Transverse colon (tissue), 4 donors: Measurements from ENCODE around the gene TLL2. TPM values are rescaled to one million over a fixed set of nuclear protein-coding genes. Genes with fewer than 3 reads are reported as not detected.

Experiments used
- DNase-seq: peaks from one replicate; pipeline ENCODE4 v3.0.0-alpha.2; 2019
- H3K27ac ChIP-seq, 4 donors: fragments of 200-600 bp; sonication (generic); 2 replicates each; pipeline ENCODE4 v1.5.1; 2016 to 2018; ENCODE audit warnings: inconsistent platforms in 4 of 4
- H3K27me3 ChIP-seq: fragments of 200-600 bp; sonication (generic); 2 replicates; pipeline ENCODE4 v1.5.1; 2017; ENCODE audit warnings: inconsistent platforms
- H3K36me3 ChIP-seq, 4 donors: fragments of 200-600 bp; sonication (generic); 2 replicates each; pipeline ENCODE4 v1.5.1; 2017 to 2019; ENCODE audit warnings: inconsistent platforms in 4 of 4
- H3K4me1 ChIP-seq, 4 donors: fragments of 200-600 bp; sonication (generic); 2 replicates each; pipeline ENCODE4 v1.5.1; 2017 to 2020; ENCODE audit warnings: inconsistent platforms in 4 of 4
- H3K4me3 ChIP-seq, 4 donors: fragments of 200-600 bp; sonication (generic); 1 replicate in 1 of 4; 2 replicates in 3 of 4; pipeline versions ENCODE4 v1.5.1 to v1.6.1; 2017 to 2019; ENCODE audit warnings: inconsistent platforms in 4 of 4
- H3K9me3 ChIP-seq, 2 donors: fragments of 200-600 bp; sonication (generic); 2 replicates each; pipeline ENCODE4 v1.5.1; 2017 to 2019; ENCODE audit warnings: inconsistent platforms in 2 of 2
- EP300 ChIP-seq: sonication (generic); formaldehyde crosslinking; IDR thresholded peaks from one replicate; pipeline ENCODE4 v1.6.1; 2017; ENCODE audit warnings: antibody characterized with exemption, low read depth
- POLR2A ChIP-seq: fragments of 450-650 bp; IDR thresholded peaks from one replicate; pipeline ENCODE4 v1.6.1; 2016; ENCODE audit warnings: antibody characterized with exemption, mild to moderate bottlenecking, moderate library complexity
- POLR2AphosphoS5 ChIP-seq, 3 donors: sonication (generic); formaldehyde crosslinking; IDR thresholded peaks; one replicate each; pipeline ENCODE4 v1.6.1; 2016; ENCODE audit warnings: antibody characterized with exemption in 3 of 3
- WGBS, 2 donors: methylation state at CpG; one replicate each; pipeline ENCODE4 v1.1.5; 2018; ENCODE audit warnings: low coverage in 1 of 2; 5-methylcytosine and 5-hydroxymethylcytosine counted together
- in situ Hi-C, 4 donors: fragments of 200-750 bp; cut with MboI; loops; one replicate each; pipeline versions ENCODE4 v1.15.0 to v1.15.1; 2017; ENCODE audit warnings: low sequenced_read_pairs in 3 of 4, low pct_ligation_motif_present in 1 of 4, low pct_unique_long_range_greater_than_20kb in 1 of 4
- intact Hi-C: fragments of 100-400 bp; cut with DNase I; formaldehyde crosslinking; loops from one replicate; pipeline ENCODE4 v1.15.1; 2023; ENCODE audit warnings: low total_unique reads
- total RNA-seq, 4 donors: library from RNA; depleted of rRNA; stranded (reverse); fragments of >200 nt; gene quantifications; one replicate each; pipeline ENCODE4 v1.1.0, GENCODE V29; 2016
- TF ChIP-seq, protein P1 (sequence below), 5 experiments: fragments of 200-600 bp in 3 of 5; fragments of 450-650 bp in 2 of 5; sonication (generic) in 3 of 5; IDR thresholded peaks; 1 replicate in 2 of 5; 2 replicates in 3 of 5; pipeline ENCODE4 v1.5.1; 2016 to 2017; ENCODE audit warnings: antibody characterized with exemption in 5 of 5, inconsistent platforms in 3 of 5, mild to moderate bottlenecking in 2 of 5, moderate library complexity in 1 of 5

TLL2 gene
- total RNA-seq, 4 donors from 2014 or later: 0.32 to 0.96 TPM; not detected in 2

- intact Hi-C loops: no loop called here
- no peak for TF ChIP-seq EP300
- no peak for TF ChIP-seq POLR2A
- TF ChIP-seq POLR2AphosphoS5 (IDR thresholded peaks at IDR 0.05): no peak
- TF ChIP-seq, protein P1, sequence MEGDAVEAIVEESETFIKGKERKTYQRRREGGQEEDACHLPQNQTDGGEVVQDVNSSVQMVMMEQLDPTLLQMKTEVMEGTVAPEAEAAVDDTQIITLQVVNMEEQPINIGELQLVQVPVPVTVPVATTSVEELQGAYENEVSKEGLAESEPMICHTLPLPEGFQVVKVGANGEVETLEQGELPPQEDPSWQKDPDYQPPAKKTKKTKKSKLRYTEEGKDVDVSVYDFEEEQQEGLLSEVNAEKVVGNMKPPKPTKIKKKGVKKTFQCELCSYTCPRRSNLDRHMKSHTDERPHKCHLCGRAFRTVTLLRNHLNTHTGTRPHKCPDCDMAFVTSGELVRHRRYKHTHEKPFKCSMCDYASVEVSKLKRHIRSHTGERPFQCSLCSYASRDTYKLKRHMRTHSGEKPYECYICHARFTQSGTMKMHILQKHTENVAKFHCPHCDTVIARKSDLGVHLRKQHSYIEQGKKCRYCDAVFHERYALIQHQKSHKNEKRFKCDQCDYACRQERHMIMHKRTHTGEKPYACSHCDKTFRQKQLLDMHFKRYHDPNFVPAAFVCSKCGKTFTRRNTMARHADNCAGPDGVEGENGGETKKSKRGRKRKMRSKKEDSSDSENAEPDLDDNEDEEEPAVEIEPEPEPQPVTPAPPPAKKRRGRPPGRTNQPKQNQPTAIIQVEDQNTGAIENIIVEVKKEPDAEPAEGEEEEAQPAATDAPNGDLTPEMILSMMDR (IDR thresholded peaks at IDR 0.05): no peak
- 82 to 89% methylated on average over 5 to 6 of the region's 6 CpGs for WGBS, 2 donors
These were observed 18.2 kb downstream of the TLL2 start for GRCh38 chr10:96495544-96495943.

GRCh38 chr10:96494694-96495093 is 19.0 kb downstream of the TLL2 start:
- intact Hi-C loops: no loop called here
- in situ Hi-C loops: no loop called here
- 85% methylated on average over 4 of the region's 4 CpGs; no CpG with 5 or more reads in 1 of the 2 donors for WGBS, 2 donors

More at GRCh38 chr10:96495544-96495943, 18.2 kb downstream of the TLL2 start:
- Histone ChIP-seq H3K36me3 (no peaks in the 10 kb centered on the region), H3K27ac (no peak overlapping the region), H3K4me3 (no peak overlapping the region), H3K9me3 (no peaks in the 10 kb centered on the region), H3K27me3 (peaks cover 3% of the 10 kb centered on the region), H3K4me1 (no peaks in the 10 kb centered on the region)
- no peak for DNase-seq
- in situ Hi-C loops: no loop called here

DNA sequence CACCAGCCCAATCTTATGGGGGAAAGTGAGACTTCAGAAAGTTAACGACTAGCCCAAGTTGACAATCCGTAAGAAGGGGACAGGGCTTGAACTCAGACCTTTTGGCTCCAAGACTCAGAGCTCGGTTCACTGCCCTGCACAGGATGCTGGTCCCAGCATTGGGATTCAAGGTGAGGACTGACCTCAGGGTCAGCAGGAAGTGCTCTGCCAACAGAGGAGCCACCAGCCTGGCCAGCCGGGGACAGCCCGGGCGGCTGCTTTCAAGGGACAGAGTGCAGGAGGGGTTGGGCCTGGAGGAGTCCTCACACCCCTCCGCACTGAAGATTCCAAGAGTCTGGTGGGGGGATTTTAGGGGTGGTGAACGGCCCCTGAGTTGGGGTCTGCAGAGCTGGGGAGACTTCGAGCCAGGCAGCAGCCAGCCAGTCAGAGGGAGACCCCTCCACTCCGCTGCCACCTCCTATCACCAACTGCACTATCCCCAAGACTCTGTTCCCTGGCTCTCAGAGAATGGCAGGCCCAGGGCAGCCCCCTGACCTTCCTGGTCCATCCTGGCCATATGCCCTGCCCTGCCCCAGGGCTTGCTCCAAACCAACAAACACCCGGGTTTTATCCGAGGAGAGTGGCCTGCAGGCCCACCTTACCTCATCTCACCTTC is 19.7 kb downstream of the TLL2 start:
- intact Hi-C loops: no loop called here
- Histone ChIP-seq H3K4me3 (no peak overlapping the region), H3K9me3 (no peaks in the 10 kb centered on the region), H3K36me3 (no peaks in the 10 kb centered on the region), H3K27me3 (peaks cover 5% of the 10 kb centered on the region), H3K27ac (no peak overlapping the region), H3K4me1 (no peaks in the 10 kb centered on the region)
- no peak for DNase-seq
- TF ChIP-seq, protein P1 (IDR thresholded peaks at IDR 0.05): no peak
- TF ChIP-seq POLR2A (no peak), POLR2AphosphoS5 (IDR thresholded peaks at IDR 0.05) (no peak), EP300 (no peak)
- 80% methylated on average over 5 to 12 of the region's 12 CpGs for WGBS, 2 donors
- in situ Hi-C loops: no loop called here

More at GRCh38 chr10:96494694-96495093, 19.0 kb downstream of the TLL2 start:
- Histone ChIP-seq H3K36me3 (no peaks in the 10 kb centered on the region), H3K4me1 (no peaks in the 10 kb centered on the region), H3K4me3 (no peak overlapping the region), H3K27me3 (peaks cover 5% of the 10 kb centered on the region), H3K9me3 (no peaks in the 10 kb centered on the region), H3K27ac (no peak overlapping the region)
- no peak for TF ChIP-seq POLR2AphosphoS5 (IDR thresholded peaks at IDR 0.05)
- no peak for TF ChIP-seq EP300
- TF ChIP-seq, protein P1 (IDR thresholded peaks at IDR 0.05): no peak
- TF ChIP-seq POLR2A: no peak
- no peak for DNase-seq

DNA sequence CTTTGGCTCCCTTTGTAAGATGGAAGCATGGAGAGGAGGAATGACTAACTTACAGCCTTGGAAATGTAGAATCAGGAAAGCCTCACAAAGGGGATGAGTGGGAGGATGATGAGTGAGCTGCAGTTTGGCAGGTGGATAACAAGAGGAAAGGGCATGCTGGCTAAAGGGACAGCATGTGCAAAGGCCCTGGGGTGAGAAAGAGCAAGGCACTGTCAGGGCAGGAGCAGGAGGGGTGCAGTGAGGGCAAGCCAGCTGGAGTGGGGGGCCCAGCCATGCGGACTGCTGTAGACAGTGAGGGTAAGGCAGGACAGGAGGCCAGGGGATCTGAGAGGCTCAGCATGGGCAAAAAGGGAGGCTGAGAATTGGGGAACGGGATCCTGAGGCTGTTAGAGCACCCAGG is 20.5 kb downstream of the TLL2 start:
- DNase-seq: no peak
- peaks cover 5% of the 10 kb centered on the region for H3K27me3 ChIP-seq
- 82 to 100% methylated on average over 1 to 2 of the region's 2 CpGs for WGBS, 2 donors
- H3K4me3 ChIP-seq: no peak overlapping the region
- H3K27ac ChIP-seq: no peak overlapping the region
- H3K9me3 ChIP-seq: no peaks in the 10 kb centered on the region
- TF ChIP-seq, protein P1 (IDR thresholded peaks at IDR 0.05): no peak
- TF ChIP-seq EP300 (no peak), POLR2A (no peak)
- no peaks in the 10 kb centered on the region for H3K4me1 ChIP-seq
- no peaks in the 10 kb centered on the region for H3K36me3 ChIP-seq
- intact Hi-C loops (no loop called here), in situ Hi-C loops (no loop called here)
